Mucosa of gallbladder (tissue), 1 donor: ENCODE measurements around the gene PAIP2. TPM values are rescaled to one million over a fixed set of nuclear protein-coding genes. Genes with fewer than 3 reads are reported as not detected.
"Not testable (repeated sequence)": the region's sequence is repeated elsewhere in the genome, so short reads cannot be mapped to it uniquely, and the experiment has no call there.

ENCODE experiments used
- DNase-seq: peaks from one replicate; pipeline ENCODE4 v3.0.0-alpha.2; 2020; ENCODE audit warnings: low spot score
- total RNA-seq: library from RNA; stranded (reverse); gene quantifications from one replicate; pipeline ENCODE4 v1.2.1, GENCODE V29; 2021
- donor health status: DM: no; HTN: no; CAD: no.

PAIP2 gene
- total RNA-seq, 1 donor from 2014 or later, result 73.3 TPM

- DNase-seq, result no peak
These were observed 26.5 kb upstream of the PAIP2 start for GRCh38 chr5:139315056-139315615.

GRCh38 chr5:139335811-139336210 lies 5.8 kb upstream of the PAIP2 start:
- DNase-seq, result no peak

GRCh38 chr5:139340051-139340450 lies 1.6 kb upstream of the PAIP2 start:
- DNase-seq, result no peak

GRCh38 chr5:139341187-139341688 lies 416 bp upstream of the PAIP2 start:
- DNase-seq, result no peak

- no peak for DNase-seq
These were observed 719 bp downstream of the PAIP2 start for GRCh38 chr5:139342423-139342723.

GRCh38 chr5:139343476-139343875 lies 1.8 kb downstream of the PAIP2 start:
- no peak for DNase-seq

GRCh38 chr5:139344177-139344576 lies 2.5 kb downstream of the PAIP2 start:
- no peak for DNase-seq

GRCh38 chr5:139345442-139345841 lies 3.8 kb downstream of the PAIP2 start:
- DNase-seq, result not testable (repeated sequence)

GRCh38 chr5:139347863-139348262 lies 6.2 kb downstream of the PAIP2 start:
- not testable (repeated sequence) for DNase-seq

- DNase-seq, result no peak
These were observed 12.5 kb downstream of the PAIP2 start for GRCh38 chr5:139354186-139354585.

- DNase-seq, result not testable (repeated sequence)
These were observed 14.2 kb downstream of the PAIP2 start for GRCh38 chr5:139355900-139356299.

GRCh38 chr5:139358064-139358463 lies 16.4 kb downstream of the PAIP2 start:
- DNase-seq, result no peak

GRCh38 chr5:139360384-139360783 lies 18.7 kb downstream of the PAIP2 start:
- DNase-seq, result no peak

GRCh38 chr5:139361835-139362429 lies 20.3 kb downstream of the PAIP2 start:
- DNase-seq, result no peak

GRCh38 chr5:139363937-139364336 lies 22.3 kb downstream of the PAIP2 start:
- DNase-seq, result no peak

- DNase-seq, result no peak
These were observed 22.8 kb downstream of the PAIP2 start for GRCh38 chr5:139364466-139364865.

GRCh38 chr5:139368613-139369012 lies 27.0 kb downstream of the PAIP2 start:
- no peak for DNase-seq

GRCh38 chr5:139369181-139369580 lies 27.5 kb downstream of the PAIP2 start:
- no peak for DNase-seq

GRCh38 chr5:139371482-139372435 lies 30.1 kb downstream of the PAIP2 start:
- no peak for DNase-seq

GRCh38 chr5:139374909-139375308 lies 33.3 kb downstream of the PAIP2 start:
- no peak for DNase-seq

- DNase-seq, result no peak
These were observed 34.7 kb downstream of the PAIP2 start for GRCh38 chr5:139376364-139376763.

- DNase-seq, result no peak
These were observed 35.6 kb downstream of the PAIP2 start for GRCh38 chr5:139377226-139377625.
